GM18499 (cell line): ENCODE results near the gene NUAK2.
"Not testable (repeated sequence)": the region's sequence is repeated elsewhere in the genome, so short reads cannot be mapped to it uniquely, and the experiment has no call there.

Source experiments
- ATAC-seq: cut with Tn5 transposase; IDR thresholded peaks from one replicate; pipeline ENCODE4 v1.9.1; 2021; ENCODE audit warnings: moderate number of reproducible peaks; ENCODE audit not compliant: insufficient read depth, unreplicated experiment

Gene NUAK2

GRCh38 chr1:205321162-205321958 is at the start of gene NUAK2:
NUAK2 (minus strand) TSS chr1:205321745; CDS start chr1:205321628, 117 bp downstream.
- ATAC-seq, result no peak

- ATAC-seq, result no peak
These were observed 49.2 kb upstream of the NUAK2 start for GRCh38 chr1:205370780-205371179.

GRCh38 chr1:205369701-205370123 is 48.2 kb upstream of the NUAK2 start:
- ATAC-seq, result no peak

GRCh38 chr1:205368478-205368877 is 46.9 kb upstream of the NUAK2 start:
- no peak for ATAC-seq

- no peak for ATAC-seq
These were observed 44.5 kb upstream of the NUAK2 start for GRCh38 chr1:205365945-205366463.

GRCh38 chr1:205365086-205365485 is 43.5 kb upstream of the NUAK2 start:
- not testable (repeated sequence) for ATAC-seq

- no peak for ATAC-seq
These were observed 39.3 kb upstream of the NUAK2 start for GRCh38 chr1:205360891-205361290.

GRCh38 chr1:205359771-205360565 is 38.4 kb upstream of the NUAK2 start:
- ATAC-seq, result no peak

GRCh38 chr1:205358579-205358978 is 37.0 kb upstream of the NUAK2 start:
- no peak for ATAC-seq

GRCh38 chr1:205357567-205357966 is 36.0 kb upstream of the NUAK2 start:
- ATAC-seq, result no peak

- ATAC-seq, result no peak
These were observed 35.0 kb upstream of the NUAK2 start, which contains the start of gene KLHDC8A for GRCh38 chr1:205356440-205357139. KLHDC8A (minus strand) TSS chr1:205356922; CDS start chr1:205343604, 13,318 bp downstream.

- ATAC-seq, result no peak
These were observed 33.5 kb upstream of the NUAK2 start for GRCh38 chr1:205355075-205355453.

- no peak for ATAC-seq
These were observed 32.9 kb upstream of the NUAK2 start for GRCh38 chr1:205354259-205355074.

- no peak for ATAC-seq
These were observed 32.1 kb upstream of the NUAK2 start for GRCh38 chr1:205353612-205354011.

- ATAC-seq, result no peak
These were observed 31.6 kb upstream of the NUAK2 start for GRCh38 chr1:205353191-205353590.

GRCh38 chr1:205351984-205352713 is 30.6 kb upstream of the NUAK2 start:
- ATAC-seq, result no peak

- no peak for ATAC-seq
These were observed 29.2 kb upstream of the NUAK2 start for GRCh38 chr1:205350691-205351141.

- ATAC-seq, result no peak
These were observed 28.6 kb upstream of the NUAK2 start for GRCh38 chr1:205350124-205350523.
